Lung (tissue), 12 donors: Measurements from ENCODE around the gene SHISA6. TPM values are rescaled to one million over a fixed set of nuclear protein-coding genes. Genes with fewer than 3 reads are reported as not detected.

Experiments
- ATAC-seq: fragments of 200-7000 bp; cut with Tn5 transposase; one replicate; pipeline ENCODE4 v1.9.1; 2020; ENCODE audit warnings: moderate number of reproducible peaks; ENCODE audit not compliant: insufficient read depth, low FRiP score
- DNase-seq, 3 donors: peaks; one replicate each; pipeline ENCODE4 v3.0.0-alpha.2; 2013 to 2017
- H3K27ac ChIP-seq, 2 donors: one replicate each; pipeline ENCODE4 v1.5.1; 2013; ENCODE audit warnings: mild to moderate bottlenecking in 2 of 2, moderate library complexity in 2 of 2, control low read depth in 1 of 2, inconsistent platforms in 1 of 2, low read depth in 1 of 2, low read length in 1 of 2
- H3K27me3 ChIP-seq, 3 donors: one replicate each; pipeline ENCODE4 v1.5.1; 2013; ENCODE audit warnings: low read length in 2 of 3; ENCODE audit not compliant: control insufficient read depth in 3 of 3, insufficient read depth in 3 of 3
- H3K36me3 ChIP-seq, 4 donors: one replicate each; pipeline ENCODE4 v1.5.1; 2013; ENCODE audit warnings: low read length in 4 of 4, mild to moderate bottlenecking in 1 of 4, moderate library complexity in 1 of 4; ENCODE audit not compliant: control insufficient read depth in 4 of 4, insufficient read depth in 4 of 4
- H3K4me1 ChIP-seq, 5 donors: one replicate each; pipeline ENCODE4 v1.5.1; 2013; ENCODE audit warnings: low read length in 5 of 5, mild to moderate bottlenecking in 2 of 5, moderate library complexity in 1 of 5; ENCODE audit not compliant: control insufficient read depth in 5 of 5, insufficient read depth in 5 of 5
- H3K4me3 ChIP-seq: one replicate; pipeline ENCODE4 v1.5.1; 2013; ENCODE audit warnings: mild to moderate bottlenecking, control low read depth, moderate library complexity
- H3K9ac ChIP-seq, 2 donors: one replicate each; pipeline ENCODE4 v1.5.1; 2013; ENCODE audit warnings: low read length in 2 of 2, control low read depth in 1 of 2; ENCODE audit not compliant: insufficient read depth in 1 of 2
- H3K9me3 ChIP-seq, 4 donors: one replicate each; pipeline ENCODE4 v1.5.1; 2013; ENCODE audit warnings: low read length in 3 of 4, mild to moderate bottlenecking in 1 of 4, moderate library complexity in 1 of 4; ENCODE audit not compliant: control insufficient read depth in 4 of 4, insufficient read depth in 3 of 4
- WGBS, 2 donors: extraction: QIAGEN DNeasy Blood & Tissue Kit; methylation state at CpG; one replicate each; pipeline ENCODE4 v1.1.7; 2013; 5-methylcytosine and 5-hydroxymethylcytosine counted together
- polyA plus RNA-seq, 2 donors: library from polyadenylated mRNA; stranded (reverse); fragments of 200-250 nt; gene quantifications; one replicate each; pipeline ENCODE4 v1.2.1, GENCODE V29; 2013
- total RNA-seq, 2 donors: library from RNA; depleted of rRNA in 1 of 2; stranded (reverse); fragments of >200 nt in 1 of 2; gene quantifications; one replicate each; pipeline ENCODE4 v1.2.1, GENCODE V29; 2014 to 2021
- TF ChIP-seq, protein P1 (sequence below): IDR thresholded peaks from 2 replicates; pipeline ENCODE4 v1.5.1; 2012; ENCODE audit warnings: mild to moderate bottlenecking; ENCODE audit errors: control extremely low read depth, extremely low read depth
- donor health status: control.
- donor health status: control.
- donor health status: Bipolar disorder and iron deficiency.
- donor health status: healthy.
- donor health status: DM: yes; HTN: yes; CAD: no.

Gene SHISA6
- total and polyA plus RNA-seq, 4 donors, result 0.03 to 0.34 (median 0.11) TPM

DNA sequence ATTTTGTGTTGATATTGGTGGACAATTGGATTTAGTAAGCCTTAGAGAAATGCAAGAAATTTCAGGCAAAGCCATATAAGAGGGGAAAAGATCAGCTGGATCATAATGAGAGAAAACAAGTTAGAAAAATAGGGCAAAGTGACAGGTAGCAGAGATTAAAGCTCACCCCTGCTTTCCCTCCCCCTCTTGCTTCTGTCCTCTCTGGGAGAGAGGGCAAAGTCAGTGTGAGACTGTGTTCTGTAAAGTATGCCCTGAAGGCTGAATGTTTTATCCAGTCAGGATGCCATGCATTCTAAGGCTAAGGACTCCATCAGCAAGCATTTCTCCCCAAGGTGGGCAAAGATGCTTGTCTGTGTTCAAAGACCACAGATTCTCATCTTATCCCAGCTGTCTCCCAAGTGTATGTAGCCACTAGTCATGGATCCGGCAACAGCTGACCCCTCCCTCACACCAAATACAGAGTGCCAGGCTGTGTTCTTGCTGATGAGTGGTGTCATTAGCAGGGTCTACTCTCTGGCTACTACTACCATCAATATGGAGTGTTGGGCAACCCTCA, 221.1 kb downstream of the SHISA6 start:
- ATAC-seq (no peak), DNase-seq (no peak)
- Histone ChIP-seq H3K9me3 (peaks cover 0 to 1% (median 0%) of the 10 kb centered on the region in 4 donors), H3K4me3 (no peak overlapping the region), H3K4me1 (peaks cover 0 to 6% (median 0%) of the 10 kb centered on the region in 5 donors), H3K36me3 (no peaks in the 10 kb centered on the region), H3K27ac (no peak overlapping the region), H3K27me3 (peaks cover 0 to 8% (median 0%) of the 10 kb centered on the region in 3 donors), H3K9ac (no peak overlapping the region)
- 88 to 97% methylated on average over 1 of the region's 1 CpG for WGBS, 2 donors
- TF ChIP-seq, protein P1, sequence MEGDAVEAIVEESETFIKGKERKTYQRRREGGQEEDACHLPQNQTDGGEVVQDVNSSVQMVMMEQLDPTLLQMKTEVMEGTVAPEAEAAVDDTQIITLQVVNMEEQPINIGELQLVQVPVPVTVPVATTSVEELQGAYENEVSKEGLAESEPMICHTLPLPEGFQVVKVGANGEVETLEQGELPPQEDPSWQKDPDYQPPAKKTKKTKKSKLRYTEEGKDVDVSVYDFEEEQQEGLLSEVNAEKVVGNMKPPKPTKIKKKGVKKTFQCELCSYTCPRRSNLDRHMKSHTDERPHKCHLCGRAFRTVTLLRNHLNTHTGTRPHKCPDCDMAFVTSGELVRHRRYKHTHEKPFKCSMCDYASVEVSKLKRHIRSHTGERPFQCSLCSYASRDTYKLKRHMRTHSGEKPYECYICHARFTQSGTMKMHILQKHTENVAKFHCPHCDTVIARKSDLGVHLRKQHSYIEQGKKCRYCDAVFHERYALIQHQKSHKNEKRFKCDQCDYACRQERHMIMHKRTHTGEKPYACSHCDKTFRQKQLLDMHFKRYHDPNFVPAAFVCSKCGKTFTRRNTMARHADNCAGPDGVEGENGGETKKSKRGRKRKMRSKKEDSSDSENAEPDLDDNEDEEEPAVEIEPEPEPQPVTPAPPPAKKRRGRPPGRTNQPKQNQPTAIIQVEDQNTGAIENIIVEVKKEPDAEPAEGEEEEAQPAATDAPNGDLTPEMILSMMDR, result no peak

DNA sequence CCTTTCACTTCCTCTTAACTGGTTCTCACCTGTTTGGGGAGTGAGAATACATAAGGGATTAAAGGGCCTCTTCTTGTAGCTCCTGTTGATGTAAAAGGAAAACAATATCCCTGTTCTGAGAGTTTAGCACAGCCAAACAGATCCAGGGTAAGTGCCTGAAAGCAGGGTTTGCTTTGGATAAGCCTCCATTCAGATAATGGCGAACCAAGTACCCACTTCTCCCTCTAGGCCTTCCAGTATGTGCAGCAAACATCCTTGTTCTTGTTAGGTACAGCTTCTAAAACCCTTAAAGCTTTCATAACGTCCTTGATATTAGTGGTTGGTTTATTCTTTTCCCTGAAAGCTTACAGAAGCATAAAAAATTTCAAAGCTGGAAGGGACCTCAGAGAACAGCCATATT, 226.6 kb downstream of the SHISA6 start:
- ATAC-seq, result no peak
- peak; percentile 18 to 72 (median 25) for DNase-seq
- WGBS, 2 donors, result 44 to 53% methylated on average over 2 of the region's 2 CpGs

GRCh38 chr17:11485336-11486100, 244.5 kb downstream of the SHISA6 start:
- TF ChIP-seq, protein P1, result no peak
- H3K4me1 ChIP-seq, result no peaks in the 10 kb centered on the region
- H3K9ac ChIP-seq, result no peak overlapping the region
- ATAC-seq, result no peak
- H3K4me3 ChIP-seq, result no peak overlapping the region
- H3K27ac ChIP-seq, result no peak overlapping the region
- H3K9me3 ChIP-seq, result no peaks in the 10 kb centered on the region
- 64 to 72% methylated on average over 12 of the region's 12 CpGs for WGBS, 2 donors
- H3K27me3 ChIP-seq, result peaks cover 0 to 11% (median 0%) of the 10 kb centered on the region in 3 donors
- H3K36me3 ChIP-seq, result no peaks in the 10 kb centered on the region
- no peak for DNase-seq

More for the DNA sequence above, 226.6 kb downstream of the SHISA6 start:
- Histone ChIP-seq H3K36me3 (no peaks in the 10 kb centered on the region), H3K27ac (no peak overlapping the region), H3K9ac (no peak overlapping the region), H3K27me3 (peaks cover 0 to 2% (median 0%) of the 10 kb centered on the region in 3 donors), H3K4me1 (no peaks in the 10 kb centered on the region), H3K9me3 (peaks cover 0 to 6% (median under 1%) of the 10 kb centered on the region in 4 donors), H3K4me3 (no peak overlapping the region)
- TF ChIP-seq, protein P1, result no peak
